ENCODE data around the gene CFAP43.

Gene CFAP43

GRCh38 chr10:104090611-104091010 lies 141.6 kb downstream of the CFAP43 start:
- DNase-seq: peak; percentile 33

- DNase-seq: no peak
Measured at GRCh38 chr10:104089621-104090020, 142.5 kb downstream of the CFAP43 start.

DNA sequence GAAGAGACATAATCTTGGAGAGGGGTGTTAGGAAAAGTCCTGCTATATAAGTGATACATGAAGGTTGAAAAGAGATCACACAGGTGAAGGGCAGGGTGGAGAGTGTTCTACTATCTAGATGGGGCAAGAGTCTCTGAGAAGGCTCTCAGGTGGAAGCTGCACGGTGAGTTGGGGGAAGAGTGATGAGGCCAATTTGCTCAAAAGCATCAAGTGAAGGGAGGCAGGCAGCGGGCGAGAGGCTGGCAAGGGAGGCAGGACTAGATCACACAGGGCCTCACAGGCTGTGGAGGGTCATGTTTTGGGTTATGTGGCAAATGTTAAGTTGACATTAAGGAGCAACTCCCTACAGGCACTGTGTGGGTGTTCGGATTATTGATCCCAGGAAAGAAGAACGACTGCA lies 143.9 kb downstream of the CFAP43 start:
- DNase-seq: no peak

GRCh38 chr10:104085801-104086400 lies 146.3 kb downstream of the CFAP43 start, which contains the start of gene COL17A1:
Gene COL17A1, minus strand, starts transcription at chr10:104085880. Its CDS starts 5,207 bp downstream, at chr10:104080673.
- DNase-seq: no peak

GRCh38 chr10:104084482-104085142 lies 147.6 kb downstream of the CFAP43 start:
- DNase-seq: no peak

DNA sequence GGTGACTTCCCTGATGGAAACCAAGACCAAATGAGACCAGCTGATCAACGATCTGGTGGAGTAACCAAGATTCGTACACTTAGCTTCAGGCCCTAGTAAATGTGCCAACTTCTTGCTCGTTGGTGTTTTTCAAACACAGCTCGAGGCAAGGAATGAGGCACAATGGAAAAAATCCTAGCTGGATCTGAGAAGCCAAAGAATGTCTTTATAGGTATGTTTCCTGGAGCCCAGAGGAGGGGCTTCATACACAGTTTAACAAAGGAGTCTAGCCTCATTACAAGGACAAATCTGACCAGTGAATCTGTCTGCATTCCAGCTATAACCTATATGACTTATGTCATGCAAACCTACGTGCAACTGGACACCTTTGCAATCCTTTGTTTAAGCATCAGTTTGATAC lies 150.2 kb downstream of the CFAP43 start:
- no peak for DNase-seq

GRCh38 chr10:104080762-104081161 lies 151.4 kb downstream of the CFAP43 start:
- DNase-seq: no peak
